BLaER1 (cell line): ENCODE data around the gene SF3A2.

Experiments
- H3K27ac ChIP-seq: shearing (Covaris generic); formaldehyde crosslinking; 2 replicates; pipeline ENCODE4 v1.8.1; 2022
- H3K27me3 ChIP-seq: shearing (Covaris generic); formaldehyde crosslinking; 2 replicates; pipeline ENCODE4 v1.8.1; 2022
- H3K36me3 ChIP-seq: shearing (Covaris generic); formaldehyde crosslinking; 2 replicates; pipeline ENCODE4 v1.8.1; 2022
- H3K4me1 ChIP-seq: shearing (Covaris generic); formaldehyde crosslinking; 2 replicates; pipeline ENCODE4 v1.8.1; 2022
- H3K4me2 ChIP-seq: shearing (Covaris generic); formaldehyde crosslinking; 2 replicates; pipeline ENCODE4 v1.8.1; 2022
- H3K4me3 ChIP-seq: shearing (Covaris generic); formaldehyde crosslinking; 2 replicates; pipeline ENCODE4 v1.8.1; 2022
- H3K9ac ChIP-seq: shearing (Covaris generic); formaldehyde crosslinking; 2 replicates; pipeline ENCODE4 v1.8.1; 2022
- H3K9me3 ChIP-seq: shearing (Covaris generic); formaldehyde crosslinking; 2 replicates; pipeline ENCODE4 v1.8.1; 2022
- H4K20me1 ChIP-seq: shearing (Covaris generic); formaldehyde crosslinking; 2 replicates; pipeline ENCODE4 v1.8.1; 2022
- Cebpa-rat ChIP-seq: shearing (Covaris generic); IDR thresholded peaks from 2 replicates; pipeline ENCODE4 v1.8.1; 2022

The SF3A2 gene

GRCh38 chr19:2246014-2246620, 9.5 kb downstream of the SF3A2 start:
- H3K4me1 ChIP-seq, result peaks cover 33% of the 10 kb centered on the region
- H4K20me1 ChIP-seq, result peaks cover 100% of the 10 kb centered on the region
- H3K9ac ChIP-seq, result no peak overlapping the region
- no peak overlapping the region for H3K4me2 ChIP-seq
- H3K9me3 ChIP-seq, result no peaks in the 10 kb centered on the region
- H3K4me3 ChIP-seq, result no peak overlapping the region
- TF ChIP-seq Cebpa-rat, result no peak
- H3K27ac ChIP-seq, result no peak overlapping the region
- peaks cover 25% of the 10 kb centered on the region for H3K27me3 ChIP-seq
- peaks cover 85% of the 10 kb centered on the region for H3K36me3 ChIP-seq

GRCh38 chr19:2246801-2247361, 10.3 kb downstream of the SF3A2 start:
- Histone ChIP-seq H4K20me1 (peaks cover 100% of the 10 kb centered on the region), H3K36me3 (peaks cover 82% of the 10 kb centered on the region)

GRCh38 chr19:2247433-2248101, 10.9 kb downstream of the SF3A2 start:
- Histone ChIP-seq H3K27me3 (peaks cover 40% of the 10 kb centered on the region), H3K4me2 (no peak overlapping the region), H3K4me3 (no peak overlapping the region), H3K9me3 (no peaks in the 10 kb centered on the region), H4K20me1 (peaks cover 100% of the 10 kb centered on the region), H3K9ac (no peak overlapping the region), H3K4me1 (peaks cover 33% of the 10 kb centered on the region), H3K36me3 (peaks cover 75% of the 10 kb centered on the region), H3K27ac (no peak overlapping the region)
- no peak for TF ChIP-seq Cebpa-rat

More at GRCh38 chr19:2246801-2247361, 10.3 kb downstream of the SF3A2 start:
- peaks cover 33% of the 10 kb centered on the region for H3K27me3 ChIP-seq
- no peak overlapping the region for H3K9ac ChIP-seq
- H3K4me1 ChIP-seq, result peaks cover 33% of the 10 kb centered on the region
- no peaks in the 10 kb centered on the region for H3K9me3 ChIP-seq
- H3K4me3 ChIP-seq, result no peak overlapping the region
- no peak overlapping the region for H3K27ac ChIP-seq
- no peak overlapping the region for H3K4me2 ChIP-seq
- no peak for TF ChIP-seq Cebpa-rat

GRCh38 chr19:2248136-2249009, 11.7 kb downstream of the SF3A2 start:
- peaks cover 48% of the 10 kb centered on the region for H3K27me3 ChIP-seq
- peaks cover 33% of the 10 kb centered on the region for H3K4me1 ChIP-seq
- H3K9me3 ChIP-seq, result no peaks in the 10 kb centered on the region
- no peak overlapping the region for H3K4me3 ChIP-seq
- peaks cover 100% of the 10 kb centered on the region for H4K20me1 ChIP-seq
- no peak overlapping the region for H3K27ac ChIP-seq
- no peak overlapping the region for H3K4me2 ChIP-seq
- no peak for TF ChIP-seq Cebpa-rat
- H3K9ac ChIP-seq, result no peak overlapping the region
- H3K36me3 ChIP-seq, result peaks cover 67% of the 10 kb centered on the region

GRCh38 chr19:2249010-2249866, 12.6 kb downstream of the SF3A2 start, which contains the start of gene AMH:
TSS of gene AMH (plus strand) at chr19:2249323. CDS start at chr19:2249333, 10 bp downstream.
- H4K20me1 ChIP-seq, result peaks cover 100% of the 10 kb centered on the region
- H3K27ac ChIP-seq, result no peak within 1 kb of the TSS
- no peak within 1 kb of the TSS for H3K4me2 ChIP-seq
- H3K9ac ChIP-seq, result no peak within 1 kb of the TSS
- peaks cover 56% of the 10 kb centered on the region for H3K27me3 ChIP-seq
- no peak for TF ChIP-seq Cebpa-rat
- peaks cover 36% of the 10 kb centered on the region for H3K4me1 ChIP-seq
- H3K4me3 ChIP-seq, result no peak within 1 kb of the TSS
- peaks cover 58% of the 10 kb centered on the region for H3K36me3 ChIP-seq
- no peaks in the 10 kb centered on the region for H3K9me3 ChIP-seq

GRCh38 chr19:2249880-2250765, 13.5 kb downstream of the SF3A2 start:
- H4K20me1 ChIP-seq, result peaks cover 91% of the 10 kb centered on the region
- H3K9me3 ChIP-seq, result no peaks in the 10 kb centered on the region
- H3K4me1 ChIP-seq, result peaks cover 45% of the 10 kb centered on the region
- H3K36me3 ChIP-seq, result peaks cover 50% of the 10 kb centered on the region
- H3K27ac ChIP-seq, result no peak overlapping the region
- no peak overlapping the region for H3K4me3 ChIP-seq
- no peak overlapping the region for H3K4me2 ChIP-seq
- TF ChIP-seq Cebpa-rat, result no peak
- peaks cover 65% of the 10 kb centered on the region for H3K27me3 ChIP-seq
- H3K9ac ChIP-seq, result no peak overlapping the region

- TF ChIP-seq Cebpa-rat, result no peak
- Histone ChIP-seq H3K27me3 (peaks cover 67% of the 10 kb centered on the region), H3K36me3 (peaks cover 43% of the 10 kb centered on the region), H3K27ac (no peak overlapping the region), H3K9me3 (no peaks in the 10 kb centered on the region), H4K20me1 (peaks cover 85% of the 10 kb centered on the region), H3K9ac (no peak overlapping the region), H3K4me3 (no peak overlapping the region), H3K4me2 (no peak overlapping the region), H3K4me1 (peaks cover 51% of the 10 kb centered on the region)
These were observed 14.1 kb downstream of the SF3A2 start for GRCh38 chr19:2250766-2251105.
